Testis (tissue), 3 donors: ENCODE data around the gene GPR176. TPM values are rescaled to one million over a fixed set of nuclear protein-coding genes. Genes with fewer than 3 reads are reported as not detected.

Experiments
- DNase-seq: peaks from one replicate; pipeline ENCODE4 v3.0.0-alpha.2; 2019
- H3K27ac ChIP-seq, 2 donors: fragments of 200-600 bp; sonication (generic); one replicate each; pipeline ENCODE4 v1.5.1; 2019
- H3K27me3 ChIP-seq: fragments of 200-600 bp; sonication (generic); one replicate; pipeline ENCODE4 v1.5.1; 2019
- H3K36me3 ChIP-seq: fragments of 200-600 bp; sonication (generic); one replicate; pipeline ENCODE4 v1.5.1; 2017; ENCODE audit warnings: low read depth; ENCODE audit errors: missing control alignments
- H3K4me1 ChIP-seq: fragments of 200-600 bp; sonication (generic); one replicate; pipeline ENCODE4 v1.5.1; 2019
- H3K4me3 ChIP-seq, 2 donors: fragments of 200-600 bp; sonication (generic); one replicate each; pipeline ENCODE4 v1.5.1; 2017 to 2019
- H3K9me3 ChIP-seq: fragments of 200-600 bp; sonication (generic); one replicate; pipeline ENCODE4 v1.5.1; 2017
- POLR2A ChIP-seq: fragments of 450-650 bp; IDR thresholded peaks from one replicate; pipeline ENCODE4 v1.6.1; 2017; ENCODE audit warnings: antibody characterized with exemption, mild to moderate bottlenecking, moderate library complexity
- WGBS, 2 donors: methylation state at CpG; one replicate each; pipeline ENCODE4 v1.1.5; 2018; 5-methylcytosine and 5-hydroxymethylcytosine counted together
- intact Hi-C: fragments of 100-400 bp; cut with DNase I; formaldehyde crosslinking; loops from one replicate; pipeline ENCODE4 v1.15.1; 2023; ENCODE audit warnings: low total_unique reads
- polyA plus RNA-seq: library from polyadenylated mRNA; stranded (reverse); fragments of 350-450 nt; fragmentation: Illumina TruSeq; extraction: RNeasy Lipid Tissue Mini Kit (QIAGEN cat#74804); gene quantifications from one replicate; pipeline ENCODE4 v1.2.3, GENCODE V29; 2014; ENCODE audit warnings: low read depth, low replicate concordance; ENCODE audit not compliant: insufficient read depth
- total RNA-seq, 2 donors: library from RNA; depleted of rRNA; stranded (reverse); fragments of >200 nt; gene quantifications; one replicate each; pipeline ENCODE4 v1.2.3, GENCODE V29; 2016
- TF ChIP-seq, protein P1 (sequence below), 3 experiments: fragments of 450-650 bp in 2 of 3; fragments of 200-600 bp in 1 of 3; sonication (generic) in 1 of 3; IDR thresholded peaks; one replicate each; pipeline ENCODE4 v1.5.1; 2016 to 2019; ENCODE audit warnings: antibody characterized with exemption in 3 of 3, mild to moderate bottlenecking in 2 of 3, moderate library complexity in 1 of 3

GPR176 gene
- total and polyA plus RNA-seq, 3 donors from 2014 or later, result 22.0 to 34.1 (median 23.1) TPM

DNA sequence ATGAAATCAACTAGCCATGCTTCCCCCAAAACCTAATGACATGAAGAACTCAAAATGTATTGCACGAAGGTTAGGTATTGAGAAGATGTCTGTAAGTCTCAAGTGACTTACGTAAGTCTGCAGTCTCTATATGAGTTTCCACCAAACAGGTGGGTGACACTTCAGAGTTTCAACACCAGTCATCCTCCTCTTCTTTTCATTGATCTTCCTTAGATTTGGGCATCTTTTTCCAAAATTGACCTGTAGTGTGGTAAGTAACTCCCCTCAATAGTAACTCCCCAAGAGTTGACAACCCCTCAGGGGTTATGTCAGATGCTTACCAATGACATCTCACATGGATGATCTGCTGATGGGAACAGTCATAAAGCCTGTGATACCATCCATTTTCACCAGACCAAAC, 46.1 kb downstream of the GPR176 start:
- Histone ChIP-seq H3K4me3 (no peak overlapping the region), H3K27me3 (no peaks in the 10 kb centered on the region), H3K27ac (no peak overlapping the region), H3K36me3 (no peaks in the 10 kb centered on the region), H3K9me3 (no peaks in the 10 kb centered on the region), H3K4me1 (no peaks in the 10 kb centered on the region)
- intact Hi-C loops, result no loop called here
- no peak for DNase-seq
- WGBS, 2 donors, result 91 to 93% methylated on average over 2 of the region's 2 CpGs
- no peak for TF ChIP-seq POLR2A
- TF ChIP-seq, protein P1, sequence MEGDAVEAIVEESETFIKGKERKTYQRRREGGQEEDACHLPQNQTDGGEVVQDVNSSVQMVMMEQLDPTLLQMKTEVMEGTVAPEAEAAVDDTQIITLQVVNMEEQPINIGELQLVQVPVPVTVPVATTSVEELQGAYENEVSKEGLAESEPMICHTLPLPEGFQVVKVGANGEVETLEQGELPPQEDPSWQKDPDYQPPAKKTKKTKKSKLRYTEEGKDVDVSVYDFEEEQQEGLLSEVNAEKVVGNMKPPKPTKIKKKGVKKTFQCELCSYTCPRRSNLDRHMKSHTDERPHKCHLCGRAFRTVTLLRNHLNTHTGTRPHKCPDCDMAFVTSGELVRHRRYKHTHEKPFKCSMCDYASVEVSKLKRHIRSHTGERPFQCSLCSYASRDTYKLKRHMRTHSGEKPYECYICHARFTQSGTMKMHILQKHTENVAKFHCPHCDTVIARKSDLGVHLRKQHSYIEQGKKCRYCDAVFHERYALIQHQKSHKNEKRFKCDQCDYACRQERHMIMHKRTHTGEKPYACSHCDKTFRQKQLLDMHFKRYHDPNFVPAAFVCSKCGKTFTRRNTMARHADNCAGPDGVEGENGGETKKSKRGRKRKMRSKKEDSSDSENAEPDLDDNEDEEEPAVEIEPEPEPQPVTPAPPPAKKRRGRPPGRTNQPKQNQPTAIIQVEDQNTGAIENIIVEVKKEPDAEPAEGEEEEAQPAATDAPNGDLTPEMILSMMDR (IDR thresholded peaks at IDR 0.05), result no peak

DNA sequence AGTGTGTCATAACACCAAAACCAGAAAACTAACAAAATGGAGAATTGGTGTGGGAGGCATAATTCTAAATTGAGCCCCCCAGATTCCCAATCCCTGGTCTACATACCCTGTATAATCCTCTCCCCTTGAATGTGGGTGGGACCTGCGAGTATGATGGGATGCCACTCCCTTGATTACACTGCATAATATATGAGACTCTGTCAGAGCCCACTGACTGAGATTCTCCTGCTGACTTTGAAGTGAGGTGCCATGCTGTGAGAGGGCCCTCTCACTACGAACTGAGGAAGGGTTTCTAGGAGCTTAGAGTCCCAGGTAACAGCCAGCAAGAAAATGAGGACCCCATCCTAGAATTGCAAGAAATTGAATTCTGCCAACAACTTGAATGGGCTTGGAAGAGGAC, 49.5 kb downstream of the GPR176 start:
- Histone ChIP-seq H3K27me3 (no peaks in the 10 kb centered on the region), H3K4me1 (no peaks in the 10 kb centered on the region), H3K4me3 (no peak overlapping the region), H3K27ac (no peak overlapping the region), H3K36me3 (no peaks in the 10 kb centered on the region), H3K9me3 (no peaks in the 10 kb centered on the region)
- TF ChIP-seq, protein P1 (IDR thresholded peaks at IDR 0.05), result no peak
- no peak for TF ChIP-seq POLR2A
- DNase-seq, result no peak
- 80 to 94% methylated on average over 1 to 2 of the region's 2 CpGs for WGBS, 2 donors
- intact Hi-C loops, result no loop called here

DNA sequence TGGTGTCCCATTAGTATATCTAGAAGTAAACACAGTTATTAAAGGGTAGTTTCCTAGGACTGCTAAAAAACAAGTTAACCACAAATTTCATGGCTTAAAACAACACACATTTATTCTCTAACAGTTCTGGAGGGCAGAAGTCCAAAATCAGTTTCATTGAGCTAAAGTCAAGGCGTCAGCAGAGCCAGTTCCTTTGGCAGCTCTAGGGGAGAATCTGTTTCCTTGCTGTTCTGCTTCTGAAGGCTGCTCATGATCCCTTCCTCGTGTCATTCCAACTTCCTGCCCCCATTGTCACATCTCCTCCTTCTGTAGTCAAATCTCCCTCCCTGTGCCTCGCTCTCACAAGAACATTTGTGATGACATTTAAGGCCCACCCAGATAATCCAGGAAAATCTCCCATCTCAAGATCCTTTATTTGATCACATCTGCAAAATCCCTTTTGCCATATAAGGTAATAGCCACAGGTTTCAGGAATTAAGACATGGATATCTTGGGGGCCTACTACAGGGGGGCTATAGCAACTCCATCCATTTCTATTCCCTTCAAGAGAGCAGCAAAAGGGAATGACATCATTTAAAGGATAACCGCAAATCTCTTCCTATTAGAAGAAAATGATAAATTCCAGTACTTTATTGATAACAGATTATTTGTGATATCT, 50.1 kb downstream of the GPR176 start:
- no peak for TF ChIP-seq POLR2A
- TF ChIP-seq, protein P1 (IDR thresholded peaks at IDR 0.05), result no peak
- Histone ChIP-seq H3K27ac (no peak overlapping the region), H3K4me3 (no peak overlapping the region), H3K9me3 (no peaks in the 10 kb centered on the region), H3K36me3 (no peaks in the 10 kb centered on the region), H3K27me3 (no peaks in the 10 kb centered on the region), H3K4me1 (no peaks in the 10 kb centered on the region)
- 51 to 65% methylated on average over 4 of the region's 4 CpGs for WGBS, 2 donors
- intact Hi-C loops, result no loop called here
- DNase-seq, result peak; percentile 17

DNA sequence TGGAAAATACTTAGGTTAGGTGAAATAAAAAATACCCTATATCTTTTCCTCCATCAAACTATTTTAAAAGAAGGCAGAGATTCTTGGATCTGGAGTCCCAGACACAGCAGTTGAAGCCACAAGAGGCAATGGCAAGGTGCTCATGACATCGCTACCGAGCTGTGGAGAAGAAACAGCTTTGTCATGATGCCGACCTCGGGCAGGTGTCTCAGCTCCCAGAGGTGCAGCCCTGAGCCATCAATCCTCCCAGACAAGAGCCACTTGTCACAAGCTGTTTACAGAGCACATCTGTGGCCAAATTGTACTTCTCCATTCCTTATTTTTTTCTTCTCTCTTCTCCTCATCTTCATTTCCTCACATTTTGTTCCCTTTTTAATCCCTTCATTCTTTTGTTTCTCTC, 50.8 kb downstream of the GPR176 start:
- no peak for TF ChIP-seq POLR2A
- TF ChIP-seq, protein P1 (IDR thresholded peaks at IDR 0.05), result no peak
- intact Hi-C loops, result no loop called here
- DNase-seq, result no peak
- H3K9me3 ChIP-seq, result no peaks in the 10 kb centered on the region
- 80 to 83% methylated on average over 4 of the region's 4 CpGs for WGBS, 2 donors
- no peaks in the 10 kb centered on the region for H3K27me3 ChIP-seq
- no peak overlapping the region for H3K27ac ChIP-seq
- H3K4me3 ChIP-seq, result no peak overlapping the region
- no peaks in the 10 kb centered on the region for H3K36me3 ChIP-seq
- no peaks in the 10 kb centered on the region for H3K4me1 ChIP-seq

DNA sequence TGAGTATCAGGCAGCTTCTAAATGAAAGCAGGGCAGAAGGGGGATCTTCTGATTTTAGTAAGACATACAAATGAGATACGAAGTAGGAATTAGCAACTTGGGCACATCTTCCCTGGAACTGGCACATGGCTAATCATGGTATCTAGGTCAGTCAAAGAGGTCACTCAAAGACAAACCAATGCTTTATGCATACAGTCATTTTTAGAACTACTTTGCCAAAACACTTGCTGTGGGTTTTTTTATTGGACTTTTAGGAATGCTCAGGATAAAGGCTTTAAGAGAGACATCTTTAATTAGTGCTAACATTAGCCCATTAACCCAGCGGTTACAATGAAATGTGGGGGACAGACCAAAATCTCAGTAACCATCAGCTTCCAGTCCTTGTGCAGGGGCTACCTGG, 51.7 kb downstream of the GPR176 start:
- Histone ChIP-seq H3K4me1 (no peaks in the 10 kb centered on the region), H3K4me3 (no peak overlapping the region), H3K27me3 (no peaks in the 10 kb centered on the region), H3K9me3 (no peaks in the 10 kb centered on the region), H3K36me3 (no peaks in the 10 kb centered on the region), H3K27ac (no peak overlapping the region)
- no peak for TF ChIP-seq POLR2A
- TF ChIP-seq, protein P1 (IDR thresholded peaks at IDR 0.05), result no peak
- WGBS, 2 donors, result 81 to 83% methylated on average over 2 of the region's 2 CpGs
- intact Hi-C loops, result no loop called here
- DNase-seq, result no peak
